RPMI7951 (cell line): ENCODE results near the gene GJD3. TPM values are rescaled to one million over a fixed set of nuclear protein-coding genes. Genes with fewer than 3 reads are reported as not detected.
"Not testable (repeated sequence)": the region's sequence is repeated elsewhere in the genome, so short reads cannot be mapped to it uniquely, and the experiment has no call there.

Source experiments
- DNase-seq: peaks from one replicate; pipeline ENCODE4 v3.0.0-alpha.2; 2012; ENCODE audit warnings: low read depth
- total RNA-seq: library from RNA; depleted of rRNA; stranded (reverse); fragments of >200 nt; shearing (Covaris generic); gene quantifications from 2 replicates; pipeline ENCODE4 v1.2.3, GENCODE V29; 2014

Gene GJD3
- total RNA-seq, 1 experiment from 2014 or later = not detected

GRCh38 chr17:40367728-40368127 is 3.2 kb upstream of the GJD3 start:
- DNase-seq = not testable (repeated sequence)

DNA sequence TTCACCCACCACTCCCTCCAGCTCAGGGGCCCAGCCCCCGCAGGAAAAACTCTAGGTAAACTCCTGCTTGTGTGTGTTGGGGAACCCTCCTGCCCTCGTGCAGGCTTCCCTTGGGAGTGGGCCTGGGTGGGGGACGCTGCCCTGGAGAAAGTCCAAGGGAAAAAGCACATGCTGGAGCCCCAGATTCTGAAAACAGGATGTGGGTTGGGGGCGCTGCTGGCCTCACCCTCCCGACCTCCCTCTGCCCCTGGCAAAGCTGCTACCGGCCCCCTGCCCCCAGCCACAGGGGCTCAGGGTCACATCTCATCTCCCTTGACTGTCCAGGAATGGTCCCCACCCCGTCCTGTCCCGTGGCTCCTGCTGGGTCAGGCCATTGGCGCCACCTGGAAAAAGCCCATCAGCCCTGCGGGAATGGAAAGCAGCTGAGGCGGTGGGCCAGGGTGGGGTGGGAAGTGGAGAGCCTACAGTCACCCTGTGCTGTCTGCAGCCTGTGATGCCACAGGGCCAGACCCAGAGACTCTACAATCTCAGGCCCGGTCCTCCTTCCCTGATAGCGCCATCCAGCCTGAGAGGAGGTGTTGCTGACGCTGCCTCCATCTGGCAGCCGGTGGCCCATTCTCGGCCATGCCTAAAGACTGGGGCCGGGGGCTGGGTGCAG is 2.5 kb upstream of the GJD3 start:
- DNase-seq = no peak

GRCh38 chr17:40366076-40366860 is 1.7 kb upstream of the GJD3 start:
- DNase-seq = no peak

DNA sequence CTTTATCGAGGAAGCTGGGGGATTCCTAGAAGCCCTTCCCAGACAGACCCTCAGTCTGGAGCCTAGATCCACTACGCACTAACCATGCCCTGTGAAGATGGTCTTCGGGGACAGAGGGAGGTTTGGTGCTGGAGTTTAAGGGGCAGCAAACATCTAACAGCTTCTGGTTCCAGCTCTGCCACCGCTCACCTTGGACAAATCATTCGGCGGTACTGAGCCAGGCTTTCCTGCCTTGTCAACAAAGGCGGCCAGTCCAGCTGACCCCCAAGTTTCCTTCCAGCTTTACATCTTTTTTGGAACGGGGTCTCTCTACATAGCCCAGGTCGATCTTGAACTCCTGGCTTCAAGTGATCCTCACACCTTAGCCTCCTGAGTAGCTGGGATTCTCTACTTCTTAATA is 369 bp upstream of the GJD3 start:
- no peak for DNase-seq

- no peak for DNase-seq
Measured at GRCh38 chr17:40363111-40363827, 1.3 kb downstream of the GJD3 start.

GRCh38 chr17:40362696-40363110 is 1.8 kb downstream of the GJD3 start:
- peak; percentile 42 for DNase-seq

GRCh38 chr17:40361925-40362695 is 2.4 kb downstream of the GJD3 start:
- DNase-seq = no peak

DNA sequence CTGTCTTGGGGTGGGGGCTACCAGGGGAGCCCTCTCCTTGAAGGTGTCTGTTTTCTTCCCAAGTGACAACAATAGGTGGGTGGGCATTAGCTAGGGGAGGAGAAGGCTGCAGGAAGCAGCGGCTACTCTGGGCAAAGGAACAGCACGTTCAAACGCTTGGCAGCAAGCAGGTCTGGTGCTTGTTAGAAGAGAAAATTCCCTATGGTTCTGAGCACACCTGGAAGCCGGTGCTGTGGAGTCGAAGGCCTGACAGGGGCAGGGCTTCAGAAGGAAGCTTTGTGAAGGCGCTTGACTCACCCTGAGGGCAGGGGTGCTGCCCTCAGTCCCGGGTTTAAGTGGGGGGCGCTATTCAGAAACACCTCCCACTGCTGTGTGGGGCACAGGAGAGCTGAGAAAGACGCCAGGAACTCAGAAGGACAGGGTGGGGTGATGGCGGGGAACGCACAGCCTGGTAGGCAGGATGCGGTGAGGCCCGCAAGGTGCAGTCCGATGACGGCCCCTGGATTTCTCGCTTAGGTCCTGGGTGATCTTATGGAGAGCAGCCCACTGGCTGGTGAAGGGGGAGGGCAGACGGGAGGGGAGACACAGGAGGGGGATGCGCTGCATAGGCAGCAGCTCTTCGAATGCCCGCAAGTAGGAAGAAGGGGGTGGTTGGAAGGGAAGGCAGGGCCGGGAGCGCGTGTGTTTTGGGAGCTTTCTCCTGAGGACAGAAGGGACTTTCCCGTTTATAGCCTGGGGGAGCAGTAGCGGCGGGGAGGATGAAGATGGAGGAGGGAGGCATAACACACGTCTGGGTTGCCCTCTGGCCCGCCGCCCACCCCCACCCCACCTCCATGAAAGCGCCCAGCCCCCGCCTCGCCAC is 3.2 kb downstream of the GJD3 start:
- no peak for DNase-seq

GRCh38 chr17:40360091-40360490 is 4.4 kb downstream of the GJD3 start:
- DNase-seq = no peak

DNA sequence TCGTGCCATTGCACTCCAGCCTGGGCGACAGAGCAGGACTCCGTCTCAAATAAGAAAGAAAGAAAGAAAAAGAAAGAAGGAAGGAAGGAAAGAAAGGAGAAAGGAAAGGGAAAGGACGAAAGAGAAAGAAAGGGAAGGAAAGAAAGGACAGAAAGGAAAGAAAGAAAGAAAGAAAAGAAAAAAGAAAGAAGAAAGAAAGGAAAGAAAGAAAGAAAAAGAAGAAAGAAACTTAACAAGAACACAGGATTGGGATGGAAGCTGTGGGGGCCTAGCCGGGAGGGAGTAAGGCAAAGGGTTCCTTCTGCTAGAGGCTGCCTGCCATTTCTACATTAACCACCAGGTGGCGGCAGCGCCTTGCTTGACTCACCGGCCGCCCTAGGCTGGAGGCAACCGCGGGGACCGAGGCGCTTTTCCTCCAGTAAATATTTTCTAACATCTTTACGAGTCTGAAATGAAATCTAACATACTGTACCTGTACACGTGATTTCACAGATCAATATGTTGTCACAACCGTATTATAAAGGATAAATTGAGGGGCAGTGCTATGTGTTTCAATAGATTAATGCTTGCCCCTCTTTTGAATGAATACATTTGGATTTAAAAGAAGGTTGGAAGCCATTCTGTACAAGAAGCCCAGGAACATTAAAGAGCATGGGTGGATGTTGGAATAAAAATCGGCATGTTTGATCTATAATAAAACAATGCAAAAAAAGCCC is 6.1 kb downstream of the GJD3 start:
- DNase-seq = peak; percentile 72

- no peak for DNase-seq
Measured at GRCh38 chr17:40356990-40357881, 7.3 kb downstream of the GJD3 start.

GRCh38 chr17:40355804-40356758 is 8.5 kb downstream of the GJD3 start:
- no peak for DNase-seq

DNA sequence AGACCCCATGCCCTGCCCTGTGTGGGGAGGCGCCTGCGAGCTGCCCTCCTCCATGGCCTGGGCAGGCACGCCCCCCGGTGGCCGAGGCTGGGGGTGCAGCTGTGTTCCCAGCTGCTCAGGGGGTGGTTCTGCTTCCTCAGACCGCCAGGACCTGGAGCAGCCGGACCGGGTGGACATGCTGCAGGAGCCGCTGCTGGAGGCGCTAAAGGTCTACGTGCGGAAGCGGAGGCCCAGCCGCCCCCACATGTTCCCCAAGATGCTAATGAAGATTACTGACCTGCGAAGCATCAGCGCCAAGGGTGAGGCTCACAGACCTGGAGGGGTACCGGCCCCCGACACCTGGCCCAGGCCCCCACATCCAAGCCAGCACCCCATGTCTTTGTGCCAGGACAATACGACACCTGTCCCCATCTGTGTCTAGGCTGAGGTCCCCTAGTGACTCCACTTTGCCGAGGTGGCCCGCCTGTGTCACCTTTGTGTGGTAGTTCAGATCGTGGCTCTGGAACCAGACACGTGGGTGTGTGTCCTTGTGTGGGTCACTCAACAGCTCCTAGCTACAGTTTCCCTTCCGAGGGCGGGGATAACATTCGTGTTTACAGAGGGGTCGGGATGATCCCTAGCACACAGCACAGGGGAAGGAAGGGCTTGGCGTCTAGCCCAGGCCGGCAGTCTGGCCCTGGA is 9.3 kb downstream of the GJD3 start:
- no peak for DNase-seq

GRCh38 chr17:40354221-40355122 is 10.1 kb downstream of the GJD3 start:
- no peak for DNase-seq

DNA sequence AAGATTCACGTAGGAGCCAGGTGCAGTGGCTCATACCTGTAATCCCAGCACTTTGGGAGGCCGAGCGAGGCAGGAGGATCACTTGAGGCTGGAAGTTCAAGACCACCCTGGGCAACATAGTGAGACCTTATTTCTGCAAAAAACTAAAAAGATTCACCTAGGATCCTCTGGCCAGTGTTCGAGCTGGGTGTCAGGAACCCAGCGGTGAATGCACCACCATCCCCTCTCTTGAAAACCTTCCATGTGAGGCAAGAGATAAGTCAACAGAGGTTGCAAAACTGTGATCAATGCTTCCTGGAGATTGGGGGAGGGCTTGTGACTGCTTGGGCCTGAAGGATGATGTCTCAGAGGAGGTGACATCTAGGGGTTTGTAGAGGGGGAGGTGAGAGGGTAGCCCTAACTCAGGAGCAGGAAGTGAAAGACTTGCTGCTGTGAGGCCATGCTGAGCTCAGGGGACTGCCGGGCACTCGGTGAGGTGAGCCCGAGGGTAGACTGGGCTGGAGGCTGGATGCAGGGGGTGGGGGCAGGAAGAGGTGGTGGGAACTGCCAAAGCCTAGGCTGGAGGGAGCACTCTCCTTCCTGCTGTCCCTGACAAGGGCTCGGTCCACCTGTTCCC is 11.7 kb downstream of the GJD3 start:
- no peak for DNase-seq

GRCh38 chr17:40352237-40352778 is 12.2 kb downstream of the GJD3 start:
- no peak for DNase-seq
